ENCODE measurements around the gene HNF1B.
"Not testable (repeated sequence)": the region's sequence is repeated elsewhere in the genome, so short reads cannot be mapped to it uniquely, and the experiment has no call there.

Gene HNF1B

GRCh38 chr17:37689317-37689716 lies 55.5 kb downstream of the HNF1B start:
- Histone ChIP-seq H3K4me1 (ENCODE audit: control insufficient read depth, low read length) (no peaks in the 10 kb centered on the region), H4K20me1 (ENCODE audit: control insufficient read depth, insufficient read depth, low read depth, low read length) (no peaks in the 10 kb centered on the region), H3K27me3 (ENCODE audit: control insufficient read depth, low read length) (no peaks in the 10 kb centered on the region; the same call in 1 of the 2 replicates), H3F3A (ENCODE audit: control insufficient read depth, insufficient read depth) (no peaks in the 10 kb centered on the region), H3K4me3 (ENCODE audit: low read length) (no peak overlapping the region), H3K4me2 (ENCODE audit: low read length) (no peak overlapping the region), H3K79me2 (ENCODE audit: control insufficient read depth, low read length) (no peaks in the 10 kb centered on the region), H3K9me2 (replicated peaks; ENCODE audit: control insufficient read depth, low read length) (no peaks in the 10 kb centered on the region), H3K9me3 (ENCODE audit: control insufficient read depth, insufficient read depth, low read length) (no peaks in the 10 kb centered on the region), H3K27ac (ENCODE audit: low read depth, low read length) (no peak overlapping the region), H3K36me3 (ENCODE audit: control insufficient read depth, low read length) (no peaks in the 10 kb centered on the region)
- TF ChIP-seq CTCF (IDR thresholded peaks at IDR 0.05; ENCODE audit: low read depth, low read length, poor library complexity, severe bottlenecking) (no peak), EZH2phosphoT487 (IDR thresholded peaks at IDR 0.05; ENCODE audit: borderline replicate concordance, low read length) (no peak)

DNA sequence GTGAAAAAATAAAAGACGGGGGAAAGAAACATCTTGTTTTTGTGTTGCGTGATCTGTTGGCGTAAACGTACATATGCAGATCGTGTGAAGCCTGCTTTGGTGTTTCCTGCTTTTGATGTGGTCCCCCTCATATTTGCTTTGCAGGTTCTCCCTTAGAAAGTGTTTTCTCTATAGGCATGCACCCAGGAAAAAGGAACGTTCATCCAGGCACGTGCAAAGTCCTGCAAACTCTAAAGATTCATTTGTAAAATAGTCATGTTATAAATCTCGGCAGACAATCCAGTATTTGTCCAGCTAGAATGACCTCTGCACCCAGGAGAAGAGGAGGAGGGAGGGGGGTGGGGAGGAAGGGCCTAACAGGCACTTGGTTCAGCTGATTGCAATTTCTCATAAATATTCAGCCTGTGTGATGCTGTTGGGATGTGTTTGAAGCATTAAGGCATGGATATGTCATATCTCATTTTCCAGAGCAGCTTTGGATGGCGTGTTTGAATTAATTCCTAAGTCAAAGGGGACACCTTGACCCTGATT lies 61.3 kb downstream of the HNF1B start:
- TF ChIP-seq CTCF (IDR thresholded peaks at IDR 0.05; ENCODE audit: low read depth, low read length, poor library complexity, severe bottlenecking) = no peak
- no peak for TF ChIP-seq EZH2phosphoT487 (IDR thresholded peaks at IDR 0.05; ENCODE audit: borderline replicate concordance, low read length)
- Histone ChIP-seq H3K9me2 (replicated peaks; ENCODE audit: control insufficient read depth, low read length) (no peaks in the 10 kb centered on the region), H4K20me1 (ENCODE audit: control insufficient read depth, insufficient read depth, low read depth, low read length) (no peaks in the 10 kb centered on the region), H3K9me3 (ENCODE audit: control insufficient read depth, insufficient read depth, low read length) (no peaks in the 10 kb centered on the region), H3F3A (ENCODE audit: control insufficient read depth, insufficient read depth) (no peaks in the 10 kb centered on the region), H3K27ac (ENCODE audit: low read depth, low read length) (no peak overlapping the region), H3K4me1 (ENCODE audit: control insufficient read depth, low read length) (no peaks in the 10 kb centered on the region), H3K27me3 (ENCODE audit: control insufficient read depth, low read length) (peaks cover 3% of the 10 kb centered on the region), H3K79me2 (ENCODE audit: control insufficient read depth, low read length) (no peaks in the 10 kb centered on the region), H3K4me3 (ENCODE audit: low read length) (no peak overlapping the region), H3K4me2 (ENCODE audit: low read length) (no peak overlapping the region), H3K36me3 (ENCODE audit: control insufficient read depth, low read length) (no peaks in the 10 kb centered on the region)

DNA sequence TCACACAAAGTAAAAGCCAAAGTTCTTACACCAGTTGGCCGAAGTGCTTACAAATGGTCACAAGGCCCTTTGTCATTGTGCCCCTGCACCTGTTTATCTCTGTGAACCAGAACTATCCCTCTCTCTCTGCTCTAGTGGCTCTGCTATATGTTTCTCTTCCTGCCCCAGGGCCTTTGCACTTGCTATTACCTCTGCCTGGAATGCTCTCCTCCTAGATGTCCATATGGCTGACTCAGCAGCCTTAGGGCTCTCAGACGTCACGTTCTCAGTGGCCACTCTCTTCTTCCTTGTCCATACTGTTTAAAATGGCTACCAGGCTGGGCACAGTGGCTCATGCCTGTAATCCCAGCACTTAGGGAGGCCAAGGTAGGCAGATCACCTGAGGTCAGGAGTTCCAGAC lies 62.9 kb downstream of the HNF1B start:
- no peaks in the 10 kb centered on the region for H4K20me1 ChIP-seq (ENCODE audit: control insufficient read depth, insufficient read depth, low read depth, low read length)
- peaks cover 8% of the 10 kb centered on the region for H3K27me3 ChIP-seq (ENCODE audit: control insufficient read depth, low read length)
- H3K36me3 ChIP-seq (ENCODE audit: control insufficient read depth, low read length) = no peaks in the 10 kb centered on the region
- H3K4me2 ChIP-seq (ENCODE audit: low read length) = no peak overlapping the region
- H3K9me2 ChIP-seq (replicated peaks; ENCODE audit: control insufficient read depth, low read length) = no peaks in the 10 kb centered on the region
- H3K4me1 ChIP-seq (ENCODE audit: control insufficient read depth, low read length) = no peaks in the 10 kb centered on the region
- TF ChIP-seq EZH2phosphoT487 (IDR thresholded peaks at IDR 0.05; ENCODE audit: borderline replicate concordance, low read length) (no peak), CTCF (IDR thresholded peaks at IDR 0.05; ENCODE audit: low read depth, low read length, poor library complexity, severe bottlenecking) (no peak)
- H3K9me3 ChIP-seq (ENCODE audit: control insufficient read depth, insufficient read depth, low read length) = no peaks in the 10 kb centered on the region
- no peak overlapping the region for H3K27ac ChIP-seq (ENCODE audit: low read depth, low read length)
- H3F3A ChIP-seq (ENCODE audit: control insufficient read depth, insufficient read depth) = no peaks in the 10 kb centered on the region
- H3K4me3 ChIP-seq (ENCODE audit: low read length) = no peak overlapping the region
- no peaks in the 10 kb centered on the region for H3K79me2 ChIP-seq (ENCODE audit: control insufficient read depth, low read length)

DNA sequence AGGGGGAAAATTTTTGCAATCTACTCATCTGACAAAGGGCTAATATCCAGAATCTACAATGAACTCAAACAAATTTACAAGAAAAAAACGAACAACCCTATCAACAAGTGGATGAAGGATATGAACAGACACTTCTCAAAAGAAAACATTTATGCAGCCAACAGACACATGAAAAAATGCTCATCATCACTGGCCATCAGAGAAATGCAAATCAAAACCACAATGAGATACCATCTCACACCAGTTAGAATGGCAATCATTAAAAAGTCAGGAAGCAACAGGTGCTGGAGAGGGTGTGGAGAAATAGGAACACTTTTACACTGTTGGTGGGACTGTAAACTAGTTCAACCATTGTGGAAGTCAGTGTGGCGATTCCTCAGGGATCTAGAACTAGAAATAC lies 64.9 kb downstream of the HNF1B start:
- not testable (repeated sequence) for H3K4me1 ChIP-seq (ENCODE audit: control insufficient read depth, low read length)

More for the DNA sequence above, 64.9 kb downstream of the HNF1B start:
- not testable (repeated sequence) for H3K79me2 ChIP-seq (ENCODE audit: control insufficient read depth, low read length); H3K4me3 ChIP-seq (ENCODE audit: low read length); H3K4me2 ChIP-seq (ENCODE audit: low read length); H4K20me1 ChIP-seq (ENCODE audit: control insufficient read depth, insufficient read depth, low read depth, low read length); H3K9me2 ChIP-seq (replicated peaks; ENCODE audit: control insufficient read depth, low read length); H3K9me3 ChIP-seq (ENCODE audit: control insufficient read depth, insufficient read depth, low read length); H3F3A ChIP-seq (ENCODE audit: control insufficient read depth, insufficient read depth); H3K36me3 ChIP-seq (ENCODE audit: control insufficient read depth, low read length); H3K27ac ChIP-seq (ENCODE audit: low read depth, low read length)
- peaks cover 19% of the 10 kb centered on the region for H3K27me3 ChIP-seq (ENCODE audit: control insufficient read depth, low read length)

Data from DOHH2 (cell line).